ENCODE data around the gene CHKB. TPM values are rescaled to one million over a fixed set of nuclear protein-coding genes. Genes with fewer than 3 reads are reported as not detected.
A peak's percentile ranks its signal among the peaks of the same experiment; 100 is the strongest.
"Not testable (repeated sequence)": the region's sequence is repeated elsewhere in the genome, so short reads cannot be mapped to it uniquely, and the experiment has no call there.

The CHKB gene
- total RNA-seq, 2 donors from 2014 or later: 43.3 to 122 TPM

DNA sequence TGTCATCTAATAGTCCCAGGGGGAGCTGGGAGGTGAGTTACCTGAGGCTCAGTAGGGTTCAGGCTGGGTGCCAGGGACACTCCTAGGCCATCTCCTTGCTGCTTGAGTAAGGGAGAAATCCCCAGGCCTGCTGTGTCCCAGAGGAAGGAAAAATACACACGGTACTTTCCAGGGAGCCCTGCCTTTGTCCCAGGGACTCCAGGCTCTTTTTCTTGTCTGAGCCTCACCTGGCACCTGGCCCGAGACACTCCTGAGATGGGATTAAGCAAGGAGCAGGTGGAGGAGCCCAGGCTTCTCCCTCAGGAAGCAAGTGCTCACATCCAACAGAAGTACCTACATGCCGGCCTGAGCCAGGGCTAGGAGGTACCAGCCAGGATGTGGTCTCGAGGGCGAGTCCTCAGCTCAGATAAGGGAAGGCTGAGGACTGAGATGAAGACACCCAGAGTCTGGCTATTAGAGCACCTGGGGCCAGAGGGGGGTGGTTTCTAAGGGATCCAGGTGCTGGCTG is 37.8 kb downstream of the CHKB start:
- Histone ChIP-seq H3K36me3 (replicated peaks in 1 of 2; ENCODE audit: insufficient read depth in 1 of 2, low read depth in 2 of 2) (no peaks in the 10 kb centered on the region), H3K4me1 (peaks cover 25% of the 10 kb centered on the region), H3K9me3 (no peaks in the 10 kb centered on the region), H3K27me3 (peaks cover 0 to 23% of the 10 kb centered on the region in 2 donors), H3K4me3 (no peak overlapping the region), H3K27ac (peak overlapping the region in 3 of 4 donors; percentile 22 to 90 (median 42))
- 62 to 80% methylated on average over 4 to 5 of the region's 5 CpGs for WGBS, 2 donors
- ATAC-seq (peak; percentile 9), DNase-seq (peak in 2 of 4 donors; percentile 46 to 50)
- intact Hi-C loops (cut with DNase I): no loop called here
- TF ChIP-seq, protein P1, sequence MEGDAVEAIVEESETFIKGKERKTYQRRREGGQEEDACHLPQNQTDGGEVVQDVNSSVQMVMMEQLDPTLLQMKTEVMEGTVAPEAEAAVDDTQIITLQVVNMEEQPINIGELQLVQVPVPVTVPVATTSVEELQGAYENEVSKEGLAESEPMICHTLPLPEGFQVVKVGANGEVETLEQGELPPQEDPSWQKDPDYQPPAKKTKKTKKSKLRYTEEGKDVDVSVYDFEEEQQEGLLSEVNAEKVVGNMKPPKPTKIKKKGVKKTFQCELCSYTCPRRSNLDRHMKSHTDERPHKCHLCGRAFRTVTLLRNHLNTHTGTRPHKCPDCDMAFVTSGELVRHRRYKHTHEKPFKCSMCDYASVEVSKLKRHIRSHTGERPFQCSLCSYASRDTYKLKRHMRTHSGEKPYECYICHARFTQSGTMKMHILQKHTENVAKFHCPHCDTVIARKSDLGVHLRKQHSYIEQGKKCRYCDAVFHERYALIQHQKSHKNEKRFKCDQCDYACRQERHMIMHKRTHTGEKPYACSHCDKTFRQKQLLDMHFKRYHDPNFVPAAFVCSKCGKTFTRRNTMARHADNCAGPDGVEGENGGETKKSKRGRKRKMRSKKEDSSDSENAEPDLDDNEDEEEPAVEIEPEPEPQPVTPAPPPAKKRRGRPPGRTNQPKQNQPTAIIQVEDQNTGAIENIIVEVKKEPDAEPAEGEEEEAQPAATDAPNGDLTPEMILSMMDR (IDR thresholded peaks at IDR 0.05): no peak
- TF ChIP-seq POLR2A (IDR thresholded peaks at IDR 0.05): no peak

DNA sequence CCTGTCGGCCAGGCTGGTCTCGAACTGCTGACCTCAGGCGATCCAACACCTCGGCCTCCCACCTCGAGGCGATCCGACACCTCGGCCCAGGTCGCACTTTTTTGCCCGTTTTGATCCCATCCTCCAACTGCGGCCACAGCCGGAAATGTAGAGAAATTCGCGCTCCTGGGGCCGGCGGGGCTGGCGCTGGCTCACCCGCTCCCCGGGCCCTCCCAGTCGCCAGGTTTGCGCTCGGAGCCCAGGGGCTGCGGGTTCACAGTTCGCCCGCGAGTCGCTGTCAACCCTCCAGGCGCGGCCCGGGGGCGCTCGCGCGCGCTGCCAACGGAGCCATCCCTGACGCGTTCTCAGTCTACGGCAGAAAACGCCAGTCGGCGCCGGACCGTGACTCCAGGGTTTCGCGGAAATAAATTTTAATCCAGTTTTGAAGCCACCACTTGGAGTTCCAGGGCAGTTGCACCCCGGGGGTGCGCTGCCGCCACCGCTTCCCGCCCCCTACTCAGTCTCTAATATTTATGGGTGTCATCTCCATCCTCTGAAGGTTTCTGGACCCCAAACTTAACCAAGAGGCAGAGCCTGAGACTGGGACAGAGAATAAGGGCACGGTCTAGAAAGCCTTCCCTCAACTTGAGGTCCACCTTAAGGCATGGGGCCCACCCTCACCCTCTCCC is 38.4 kb downstream of the CHKB start:
- WGBS, 2 donors: 7 to 23% methylated on average over 17 to 52 of the region's 52 CpGs
- ATAC-seq (peak; percentile 53), DNase-seq (peak; percentile 69 to 82 (median 77))
- H3K27me3 ChIP-seq: peaks cover 0 to 23% of the 10 kb centered on the region in 2 donors
- H3K4me3 ChIP-seq: no peak overlapping the region
- peaks cover 31% of the 10 kb centered on the region for H3K4me1 ChIP-seq
- TF ChIP-seq, protein P1 (IDR thresholded peaks at IDR 0.05): peak in 6 of 7 experiments; percentile 32 to 61 (median 50)
- TF ChIP-seq POLR2A (IDR thresholded peaks at IDR 0.05): peak in 1 of 3 donors; percentile 25
- intact Hi-C loops (cut with DNase I): no loop called here
- no peaks in the 10 kb centered on the region for H3K36me3 ChIP-seq (replicated peaks in 1 of 2; ENCODE audit: insufficient read depth in 1 of 2, low read depth in 2 of 2)
- H3K27ac ChIP-seq: peak overlapping the region; percentile 22 to 90 (median 39)
- H3K9me3 ChIP-seq: no peaks in the 10 kb centered on the region

DNA sequence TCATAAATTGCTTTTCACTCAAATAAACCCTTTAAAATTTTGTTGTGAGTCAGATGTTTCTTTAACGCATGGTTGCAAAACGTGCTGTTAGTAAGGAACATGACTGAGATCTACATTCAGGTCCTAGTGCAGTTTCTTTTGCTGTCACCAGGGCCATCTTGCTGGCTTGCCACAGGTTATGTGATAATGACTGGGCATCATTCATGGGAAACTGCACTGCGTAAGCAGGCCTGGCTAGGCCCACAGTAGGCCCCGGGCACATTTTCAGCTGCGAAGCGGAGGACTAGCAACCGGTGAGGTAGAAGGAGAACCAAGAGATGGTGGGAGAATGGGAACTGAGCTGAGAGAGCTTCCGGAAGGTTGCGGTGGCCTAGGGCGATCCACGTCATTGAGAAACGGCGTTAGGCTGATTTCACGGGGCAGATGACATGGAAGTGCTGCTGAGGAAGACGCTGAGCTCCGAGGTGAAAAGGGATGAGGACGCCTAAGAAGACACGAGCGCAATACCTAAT is 40.2 kb downstream of the CHKB start:
- H3K27ac ChIP-seq: peak overlapping the region in 1 of 4 donors; percentile 90
- no peaks in the 10 kb centered on the region for H3K36me3 ChIP-seq (replicated peaks in 1 of 2; ENCODE audit: insufficient read depth in 1 of 2, low read depth in 2 of 2)
- DNase-seq: peak in 1 of 4 donors; percentile 61
- peak in 1 of 3 donors; percentile 48 for TF ChIP-seq POLR2A (IDR thresholded peaks at IDR 0.05)
- TF ChIP-seq, protein P1 (IDR thresholded peaks at IDR 0.05): no peak
- H3K4me1 ChIP-seq: peaks cover 22% of the 10 kb centered on the region
- no peak for ATAC-seq
- no peaks in the 10 kb centered on the region for H3K9me3 ChIP-seq
- WGBS, 2 donors: 71 to 88% methylated on average over 19 of the region's 19 CpGs
- intact Hi-C loops (cut with DNase I): no loop called here
- H3K27me3 ChIP-seq: peaks cover 0 to 10% of the 10 kb centered on the region in 2 donors
- H3K4me3 ChIP-seq: no peak overlapping the region

DNA sequence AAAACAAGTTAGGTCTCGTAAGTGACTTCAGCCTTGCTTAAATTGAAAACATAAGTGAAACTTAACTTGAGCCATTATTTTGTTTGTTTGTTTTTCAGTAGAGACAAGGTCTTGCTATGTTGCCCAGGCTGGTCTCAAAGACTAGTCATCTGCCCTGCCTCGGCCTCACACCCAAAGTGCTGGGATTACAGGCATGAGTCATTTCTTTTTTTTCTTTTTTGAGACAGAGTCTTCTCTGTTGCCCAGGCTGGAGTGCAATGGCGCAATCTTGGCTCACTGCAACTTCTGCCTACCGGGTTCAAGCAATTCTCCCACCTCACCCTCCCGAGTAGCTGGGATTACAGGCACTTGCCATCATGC is 41.0 kb downstream of the CHKB start:
- H3K36me3 ChIP-seq (replicated peaks in 1 of 2; ENCODE audit: insufficient read depth in 1 of 2, low read depth in 2 of 2); ATAC-seq; H3K27me3 ChIP-seq; intact Hi-C loops (cut with DNase I); H3K4me3 ChIP-seq; H3K9me3 ChIP-seq: not testable (repeated sequence)
- WGBS, 2 donors: 67 to 75% methylated on average over 5 of the region's 5 CpGs
- Histone ChIP-seq H3K4me1 (peaks cover 22% of the 10 kb centered on the region), H3K27ac (peak overlapping the region in 1 of 4 donors; percentile 90)
- DNase-seq: peak in 1 of 4 donors; percentile 67
- TF ChIP-seq POLR2A (IDR thresholded peaks at IDR 0.05): peak in 1 of 3 donors; percentile 35

DNA sequence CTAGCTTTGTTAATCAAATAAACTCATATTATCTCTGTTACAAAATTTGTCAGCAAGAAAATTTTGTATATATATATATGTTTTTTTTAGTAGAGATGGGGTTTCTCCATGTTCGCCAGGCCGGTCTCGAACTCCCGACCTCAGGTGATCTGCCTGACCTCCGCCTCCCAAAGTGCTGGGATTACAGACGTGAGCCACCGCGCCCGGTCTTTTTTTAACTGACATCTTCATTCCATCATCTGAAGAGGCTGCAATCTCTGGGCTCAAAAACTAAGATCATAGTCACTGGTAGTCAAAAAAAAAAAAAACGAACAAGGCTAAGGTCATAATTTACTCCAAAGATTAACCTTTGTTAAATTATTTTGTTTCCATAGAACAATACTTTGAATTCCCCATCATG is 42.3 kb downstream of the CHKB start:
- Histone ChIP-seq H3K27ac (peak overlapping the region in 3 of 4 donors; percentile 84 to 95 (median 90)), H3K4me1 (peaks cover 22% of the 10 kb centered on the region), H3K9me3 (no peaks in the 10 kb centered on the region), H3K36me3 (replicated peaks in 1 of 2; ENCODE audit: insufficient read depth in 1 of 2, low read depth in 2 of 2) (no peaks in the 10 kb centered on the region), H3K27me3 (no peaks in the 10 kb centered on the region), H3K4me3 (no peak overlapping the region)
- no peak for ATAC-seq
- DNase-seq: no peak
- TF ChIP-seq, protein P1 (IDR thresholded peaks at IDR 0.05): no peak
- TF ChIP-seq POLR2A (IDR thresholded peaks at IDR 0.05): no peak
- intact Hi-C loops (cut with DNase I): no loop called here
- WGBS, 2 donors: 62 to 78% methylated on average over 10 of the region's 10 CpGs

All from body of pancreas (tissue), 4 donors.